ENCODE data around the gene SLC17A7.
A peak's percentile ranks its signal among the peaks of the same experiment; 100 is the strongest.

SLC17A7 gene

DNA sequence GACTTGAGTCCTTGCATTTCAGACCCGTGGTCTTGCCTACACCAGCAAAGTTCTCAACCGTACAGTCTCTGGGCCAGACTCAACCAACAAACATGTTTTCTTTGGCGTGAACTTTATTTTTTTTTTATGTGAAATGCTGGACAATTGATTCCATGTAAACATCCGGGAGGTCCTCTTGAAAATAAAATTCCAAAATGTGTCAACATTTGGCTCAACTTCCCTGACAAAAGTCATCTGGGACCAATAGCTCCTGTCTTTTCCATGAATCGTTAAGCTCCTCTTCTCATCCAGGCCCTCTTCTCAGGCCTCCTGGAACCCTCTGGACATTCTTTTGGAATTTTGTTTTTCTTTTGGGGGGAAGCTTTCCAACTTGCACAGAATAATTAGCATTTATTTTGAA, 14.4 kb upstream of the SLC17A7 start:
- no peak for DNase-seq
- Histone ChIP-seq H3K14ac (ENCODE audit: low read length) (no peak overlapping the region), H2AK5ac (ENCODE audit: low read length) (no peak overlapping the region), H4K12ac (ENCODE audit: low read depth, low read length) (no peak overlapping the region), H3K79me2 (ENCODE audit: control insufficient read depth, insufficient read depth, low read length, poor library complexity) (peaks cover 9% of the 10 kb centered on the region), H3K9ac (ENCODE audit: low read length) (no peak overlapping the region), H4K8ac (ENCODE audit: low read depth, low read length) (no peak overlapping the region), H2BK120ac (ENCODE audit: insufficient read depth, low read length, poor library complexity) (no peak overlapping the region), H3K4ac (ENCODE audit: low read depth, low read length) (no peak overlapping the region), H2AFZ (ENCODE audit: insufficient read depth, low read length, poor library complexity) (no peak overlapping the region), H3K18ac (ENCODE audit: low read length) (no peak overlapping the region), H3K4me2 (ENCODE audit: low read length) (no peak overlapping the region), H2BK12ac (ENCODE audit: low read length) (no peak overlapping the region), H2BK5ac (ENCODE audit: low read depth, low read length, poor library complexity) (no peak overlapping the region), H3K79me1 (ENCODE audit: low read length) (peaks cover 11% of the 10 kb centered on the region), H3K27me3 (ENCODE audit: insufficient read depth, low read length) (no peaks in the 10 kb centered on the region), H3K27ac (ENCODE audit: low read depth, low read length) (no peak overlapping the region), H3K36me3 (ENCODE audit: control insufficient read depth in 1 of 2, insufficient read depth in 2 of 2, low read length in 2 of 2) (peaks cover 3 to 7% of the 10 kb centered on the region in 2 experiments), H3K23ac (ENCODE audit: low read length) (no peak overlapping the region), H3K9me3 (ENCODE audit: insufficient read depth, low read depth, low read length) (no peaks in the 10 kb centered on the region), H3K4me1 (ENCODE audit: control insufficient read depth in 1 of 2, insufficient read depth in 2 of 2, low read length in 2 of 2) (peaks cover 0 to 9% of the 10 kb centered on the region in 2 experiments), H4K91ac (ENCODE audit: low read depth, low read length) (no peak overlapping the region), H3K4me3 (ENCODE audit: low read depth, low read length) (no peak overlapping the region)
- WGBS (ENCODE audit: extremely low coverage, insufficient coverage, insufficient read length), result no CpG with 5 or more reads among the region's 5 CpGs

DNA sequence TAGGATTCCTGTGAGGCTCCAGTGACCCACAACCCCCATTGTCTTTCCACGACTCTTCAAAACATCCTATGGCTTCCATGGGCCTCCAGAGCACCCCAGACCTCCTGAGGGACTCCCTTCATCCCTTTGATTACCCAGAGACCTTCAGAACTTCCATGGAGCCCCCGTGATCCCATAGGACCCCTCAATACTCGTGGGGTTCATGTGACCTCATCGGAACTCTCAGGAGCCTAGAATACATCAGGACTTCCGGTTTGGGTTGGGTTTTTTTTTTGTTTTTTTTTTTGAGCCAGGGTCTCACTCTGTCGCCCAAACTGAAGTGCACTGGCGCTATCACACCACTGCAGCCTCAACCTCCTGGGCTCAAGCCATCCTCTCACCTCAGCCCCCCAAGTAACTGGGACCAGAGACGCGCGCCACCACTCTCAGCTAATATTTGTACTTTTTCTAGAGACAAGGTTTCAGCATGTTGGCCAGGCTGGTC, 12.5 kb upstream of the SLC17A7 start:
- peak overlapping the region; percentile 95 for H4K8ac ChIP-seq (ENCODE audit: low read depth, low read length)
- H4K91ac ChIP-seq (ENCODE audit: low read depth, low read length), result peak overlapping the region; percentile 97
- peak overlapping the region; percentile 73 for H3K9ac ChIP-seq (ENCODE audit: low read length)
- H4K12ac ChIP-seq (ENCODE audit: low read depth, low read length), result peak overlapping the region; percentile 88
- H3K79me1 ChIP-seq (ENCODE audit: low read length), result peaks cover 11% of the 10 kb centered on the region
- peak overlapping the region; percentile 85 for H3K14ac ChIP-seq (ENCODE audit: low read length)
- peak overlapping the region; percentile 60 for H3K4me2 ChIP-seq (ENCODE audit: low read length)
- H3K9me3 ChIP-seq (ENCODE audit: insufficient read depth, low read depth, low read length), result no peaks in the 10 kb centered on the region
- no peak overlapping the region for H2BK12ac ChIP-seq (ENCODE audit: low read length)
- H2BK5ac ChIP-seq (ENCODE audit: low read depth, low read length, poor library complexity), result peak overlapping the region; percentile 49
- peak overlapping the region; percentile 73 for H3K4me3 ChIP-seq (ENCODE audit: low read depth, low read length)
- no peak overlapping the region for H3K23ac ChIP-seq (ENCODE audit: low read length)
- WGBS (ENCODE audit: extremely low coverage, insufficient coverage, insufficient read length), result no CpG with 5 or more reads among the region's 10 CpGs
- peak overlapping the region; percentile 39 for H2BK120ac ChIP-seq (ENCODE audit: insufficient read depth, low read length, poor library complexity)
- H3K18ac ChIP-seq (ENCODE audit: low read length), result peak overlapping the region; percentile 70
- peaks cover 6 to 12% of the 10 kb centered on the region in 2 experiments for H3K36me3 ChIP-seq (ENCODE audit: control insufficient read depth in 1 of 2, insufficient read depth in 2 of 2, low read length in 2 of 2)
- H3K4ac ChIP-seq (ENCODE audit: low read depth, low read length), result peak overlapping the region; percentile 90
- H3K79me2 ChIP-seq (ENCODE audit: control insufficient read depth, insufficient read depth, low read length, poor library complexity), result peaks cover 9% of the 10 kb centered on the region
- peaks cover 0 to 8% of the 10 kb centered on the region in 2 experiments for H3K4me1 ChIP-seq (ENCODE audit: control insufficient read depth in 1 of 2, insufficient read depth in 2 of 2, low read length in 2 of 2)
- no peak for DNase-seq
- peak overlapping the region; percentile 78 for H2AK5ac ChIP-seq (ENCODE audit: low read length)
- peak overlapping the region; percentile 58 for H2AFZ ChIP-seq (ENCODE audit: insufficient read depth, low read length, poor library complexity)
- no peaks in the 10 kb centered on the region for H3K27me3 ChIP-seq (ENCODE audit: insufficient read depth, low read length)
- peak overlapping the region; percentile 97 for H3K27ac ChIP-seq (ENCODE audit: low read depth, low read length)

DNA sequence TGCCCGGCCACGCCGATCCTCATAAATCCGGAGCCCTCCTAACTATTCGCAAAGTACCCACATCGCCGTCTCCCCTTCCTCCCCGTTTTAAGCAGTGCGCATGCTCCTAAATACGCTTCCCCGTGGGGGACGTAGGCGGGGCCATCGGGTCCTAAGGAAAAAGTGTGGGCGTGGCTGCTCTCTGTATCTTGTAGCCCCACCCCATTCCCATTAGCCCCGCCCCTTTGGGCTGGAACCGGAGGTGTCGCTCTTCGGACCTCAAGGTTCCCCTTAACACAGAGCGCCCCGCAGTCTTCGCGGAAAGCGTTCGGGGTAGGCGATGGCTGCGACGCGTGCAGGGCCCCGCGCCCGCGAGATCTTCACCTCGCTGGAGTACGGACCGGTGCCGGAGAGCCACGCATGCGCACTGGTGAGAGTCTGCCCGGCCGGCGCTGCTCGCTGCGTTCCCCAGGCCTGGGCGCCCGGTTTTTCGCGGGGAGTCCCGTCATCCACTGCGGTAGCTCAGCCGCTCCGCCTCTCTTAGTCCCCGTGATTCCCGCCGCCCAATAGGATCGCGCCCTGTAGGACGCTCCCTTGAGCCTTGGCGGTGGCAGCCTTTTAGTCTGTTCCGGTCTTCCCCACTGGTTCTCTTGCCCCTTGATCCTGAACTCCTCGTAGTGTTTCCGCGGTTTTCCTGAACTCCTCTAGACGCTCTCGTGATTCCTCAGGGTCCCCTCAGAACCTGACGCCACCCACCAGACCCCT, 11.9 kb upstream of the SLC17A7 start, which contains the start of gene ALDH16A1:
Gene ALDH16A1 (plus strand): TSS at position 213 of the 744 bp plus-strand sequence. CDS start 107 bp downstream, at position 320.
- no CpG with 5 or more reads among the region's 66 CpGs for WGBS (ENCODE audit: extremely low coverage, insufficient coverage, insufficient read length)
- peaks cover 0 to 3% of the 10 kb centered on the region in 2 experiments for H3K4me1 ChIP-seq (ENCODE audit: control insufficient read depth in 1 of 2, insufficient read depth in 2 of 2, low read length in 2 of 2)

DNA sequence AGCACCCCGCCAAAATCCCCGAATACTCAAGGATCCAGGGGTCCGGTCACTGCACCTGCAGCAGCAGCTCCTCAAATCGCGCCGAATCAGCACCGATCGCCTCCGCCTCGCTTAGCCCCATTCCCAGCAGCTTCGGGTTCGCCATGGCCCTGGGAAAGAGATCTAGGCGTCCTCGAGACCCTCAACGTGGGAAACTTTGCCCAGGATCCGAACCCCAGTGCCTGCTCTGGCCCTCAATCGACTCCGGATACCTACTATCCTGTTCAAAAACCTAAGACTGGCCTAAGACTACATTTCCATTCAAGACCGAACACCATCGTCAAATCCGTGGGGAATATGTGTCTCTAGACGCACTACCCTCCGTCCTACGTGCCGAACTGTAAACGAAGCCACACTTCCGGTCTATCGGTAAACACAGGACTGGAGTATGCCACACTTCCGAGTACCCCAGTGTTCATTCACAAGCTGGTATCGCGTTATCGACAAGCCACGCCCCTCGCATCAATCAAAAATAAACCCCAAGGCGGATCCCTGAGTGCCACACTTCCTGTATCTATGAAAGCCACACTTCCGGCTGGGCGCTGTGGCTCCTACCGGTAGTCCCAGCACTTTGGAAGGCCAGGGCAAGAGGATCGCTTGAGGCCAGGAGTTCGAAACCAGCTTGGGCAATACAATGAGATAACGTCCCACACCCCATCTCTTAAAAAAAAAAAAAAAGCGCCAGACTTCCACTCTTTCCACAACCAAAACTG, 10.3 kb upstream of the SLC17A7 start, which contains the start of gene PIH1D1:
Gene PIH1D1 (minus strand): TSS at position 385 of the 752 bp plus-strand sequence. CDS start 240 bp downstream, at position 145.
- peak; percentile 99 for DNase-seq
- H3K23ac ChIP-seq (ENCODE audit: low read length), result no peak within 1 kb of the TSS
- H3K27me3 ChIP-seq (ENCODE audit: insufficient read depth, low read length), result no peaks in the 10 kb centered on the region
- H3K79me2 ChIP-seq (ENCODE audit: control insufficient read depth, insufficient read depth, low read length, poor library complexity), result peaks cover 9% of the 10 kb centered on the region
- peak within 1 kb of the TSS; percentile 23 for H2BK5ac ChIP-seq (ENCODE audit: low read depth, low read length, poor library complexity)
- H3K18ac ChIP-seq (ENCODE audit: low read length), result peak within 1 kb of the TSS; percentile 72
- peak within 1 kb of the TSS; percentile 83 for H2AFZ ChIP-seq (ENCODE audit: insufficient read depth, low read length, poor library complexity)
- peak within 1 kb of the TSS; percentile 85 for H3K9ac ChIP-seq (ENCODE audit: low read length)
- H3K4me1 ChIP-seq (ENCODE audit: control insufficient read depth in 1 of 2, insufficient read depth in 2 of 2, low read length in 2 of 2), result peaks cover 0 to 3% of the 10 kb centered on the region in 2 experiments
- peak within 1 kb of the TSS; percentile 96 for H3K4ac ChIP-seq (ENCODE audit: low read depth, low read length)
- H2AK5ac ChIP-seq (ENCODE audit: low read length), result peak within 1 kb of the TSS; percentile 94
- no CpG with 5 or more reads among the region's 42 CpGs for WGBS (ENCODE audit: extremely low coverage, insufficient coverage, insufficient read length)
- H4K12ac ChIP-seq (ENCODE audit: low read depth, low read length), result peak within 1 kb of the TSS; percentile 79
- H4K8ac ChIP-seq (ENCODE audit: low read depth, low read length), result peak within 1 kb of the TSS; percentile 94
- H3K79me1 ChIP-seq (ENCODE audit: low read length), result peaks cover 11% of the 10 kb centered on the region
- peak within 1 kb of the TSS; percentile 85 for H3K14ac ChIP-seq (ENCODE audit: low read length)
- H3K9me3 ChIP-seq (ENCODE audit: insufficient read depth, low read depth, low read length), result no peaks in the 10 kb centered on the region
- no peak within 1 kb of the TSS for H2BK12ac ChIP-seq (ENCODE audit: low read length)
- H3K4me2 ChIP-seq (ENCODE audit: low read length), result peak within 1 kb of the TSS; percentile 97
- peak within 1 kb of the TSS; percentile 85 for H3K4me3 ChIP-seq (ENCODE audit: low read depth, low read length)
- H4K91ac ChIP-seq (ENCODE audit: low read depth, low read length), result peak within 1 kb of the TSS; percentile 82
- H3K27ac ChIP-seq (ENCODE audit: low read depth, low read length), result peak within 1 kb of the TSS; percentile 97
- peak within 1 kb of the TSS; percentile 75 for H2BK120ac ChIP-seq (ENCODE audit: insufficient read depth, low read length, poor library complexity)
- peaks cover 24 to 27% of the 10 kb centered on the region in 2 experiments for H3K36me3 ChIP-seq (ENCODE audit: control insufficient read depth in 1 of 2, insufficient read depth in 2 of 2, low read length in 2 of 2)

More for the DNA sequence above, 11.9 kb upstream of the SLC17A7 start, which contains the start of gene ALDH16A1:
- DNase-seq, result peak; percentile 99
- H2BK12ac ChIP-seq (ENCODE audit: low read length), result no peak within 1 kb of the TSS
- H4K8ac ChIP-seq (ENCODE audit: low read depth, low read length), result peak within 1 kb of the TSS; percentile 95
- peaks cover 9% of the 10 kb centered on the region for H3K79me2 ChIP-seq (ENCODE audit: control insufficient read depth, insufficient read depth, low read length, poor library complexity)
- peak within 1 kb of the TSS; percentile 95 for H3K14ac ChIP-seq (ENCODE audit: low read length)
- H3K4ac ChIP-seq (ENCODE audit: low read depth, low read length), result peak within 1 kb of the TSS; percentile 90
- peak within 1 kb of the TSS; percentile 60 for H3K4me2 ChIP-seq (ENCODE audit: low read length)
- peak within 1 kb of the TSS; percentile 73 for H3K9ac ChIP-seq (ENCODE audit: low read length)
- peak within 1 kb of the TSS; percentile 97 for H4K91ac ChIP-seq (ENCODE audit: low read depth, low read length)
- peak within 1 kb of the TSS; percentile 85 for H3K4me3 ChIP-seq (ENCODE audit: low read depth, low read length)
- H2AK5ac ChIP-seq (ENCODE audit: low read length), result peak within 1 kb of the TSS; percentile 78
- H3K23ac ChIP-seq (ENCODE audit: low read length), result no peak within 1 kb of the TSS
- H3K27ac ChIP-seq (ENCODE audit: low read depth, low read length), result peak within 1 kb of the TSS; percentile 97
- H3K79me1 ChIP-seq (ENCODE audit: low read length), result peaks cover 11% of the 10 kb centered on the region
- peak within 1 kb of the TSS; percentile 73 for H2BK120ac ChIP-seq (ENCODE audit: insufficient read depth, low read length, poor library complexity)
- H3K18ac ChIP-seq (ENCODE audit: low read length), result peak within 1 kb of the TSS; percentile 82
- H3K9me3 ChIP-seq (ENCODE audit: insufficient read depth, low read depth, low read length), result no peaks in the 10 kb centered on the region
- H2AFZ ChIP-seq (ENCODE audit: insufficient read depth, low read length, poor library complexity), result peak within 1 kb of the TSS; percentile 84
- H3K27me3 ChIP-seq (ENCODE audit: insufficient read depth, low read length), result no peaks in the 10 kb centered on the region
- peak within 1 kb of the TSS; percentile 81 for H2BK5ac ChIP-seq (ENCODE audit: low read depth, low read length, poor library complexity)
- H4K12ac ChIP-seq (ENCODE audit: low read depth, low read length), result peak within 1 kb of the TSS; percentile 92
- H3K36me3 ChIP-seq (ENCODE audit: control insufficient read depth in 1 of 2, insufficient read depth in 2 of 2, low read length in 2 of 2), result peaks cover 9 to 15% of the 10 kb centered on the region in 2 experiments

All from trophoblast cell (in vitro differentiated cells and primary cell).